Ishikawa (cell line): ENCODE measurements around the gene ZNF724.

ENCODE experiments used
- CEBPB ChIP-seq: IDR thresholded peaks from 2 replicates; pipeline ENCODE4 v1.6.1; 2012
- CREB1 ChIP-seq: IDR thresholded peaks from 2 replicates; pipeline ENCODE4 v1.6.1; 2012; ENCODE audit warnings: low read depth
- EGR1 ChIP-seq: IDR thresholded peaks from 2 replicates; pipeline ENCODE4 v1.6.1; 2012
- EP300 ChIP-seq: IDR thresholded peaks from 2 replicates; pipeline ENCODE4 v1.6.1; 2012; ENCODE audit warnings: borderline replicate concordance
- FOXM1 ChIP-seq: IDR thresholded peaks from 2 replicates; pipeline ENCODE4 v1.6.1; 2012; ENCODE audit warnings: low read depth, borderline replicate concordance
- MAX ChIP-seq: IDR thresholded peaks from 2 replicates; pipeline ENCODE4 v1.6.1; 2012
- NFIC ChIP-seq: IDR thresholded peaks from 2 replicates; pipeline ENCODE4 v1.6.1; 2012
- RAD21 ChIP-seq: IDR thresholded peaks from 2 replicates; pipeline ENCODE4 v1.6.1; 2012; ENCODE audit warnings: low read depth
- TAF1 ChIP-seq: IDR thresholded peaks from 2 replicates; pipeline ENCODE4 v1.6.1; 2012; ENCODE audit warnings: low read depth, mild to moderate bottlenecking
- TEAD4 ChIP-seq: IDR thresholded peaks from 2 replicates; pipeline ENCODE4 v1.6.1; 2012
- YY1 ChIP-seq: IDR thresholded peaks from 2 replicates; pipeline ENCODE4 v1.6.1; 2012; ENCODE audit warnings: low read depth
- ZBTB7A ChIP-seq: IDR thresholded peaks from 2 replicates; pipeline ENCODE4 v1.6.1; 2012; ENCODE audit warnings: low read depth
- TF ChIP-seq, protein P1 (sequence below): IDR thresholded peaks from 2 replicates; pipeline ENCODE4 v1.6.1; 2012; ENCODE audit warnings: low read depth, mild to moderate bottlenecking

GRCh38 chr19:23190341-23190740 is 59.9 kb downstream of the ZNF724 start:
- no peak for TF ChIP-seq CREB1
- TF ChIP-seq EP300 = no peak
- no peak for TF ChIP-seq EGR1
- TF ChIP-seq NFIC = no peak
- TF ChIP-seq TAF1 = no peak
- no peak for TF ChIP-seq MAX
- TF ChIP-seq YY1 = no peak
- no peak for TF ChIP-seq FOXM1
- TF ChIP-seq RAD21 = no peak
- no peak for TF ChIP-seq CEBPB
- TF ChIP-seq, protein P1, sequence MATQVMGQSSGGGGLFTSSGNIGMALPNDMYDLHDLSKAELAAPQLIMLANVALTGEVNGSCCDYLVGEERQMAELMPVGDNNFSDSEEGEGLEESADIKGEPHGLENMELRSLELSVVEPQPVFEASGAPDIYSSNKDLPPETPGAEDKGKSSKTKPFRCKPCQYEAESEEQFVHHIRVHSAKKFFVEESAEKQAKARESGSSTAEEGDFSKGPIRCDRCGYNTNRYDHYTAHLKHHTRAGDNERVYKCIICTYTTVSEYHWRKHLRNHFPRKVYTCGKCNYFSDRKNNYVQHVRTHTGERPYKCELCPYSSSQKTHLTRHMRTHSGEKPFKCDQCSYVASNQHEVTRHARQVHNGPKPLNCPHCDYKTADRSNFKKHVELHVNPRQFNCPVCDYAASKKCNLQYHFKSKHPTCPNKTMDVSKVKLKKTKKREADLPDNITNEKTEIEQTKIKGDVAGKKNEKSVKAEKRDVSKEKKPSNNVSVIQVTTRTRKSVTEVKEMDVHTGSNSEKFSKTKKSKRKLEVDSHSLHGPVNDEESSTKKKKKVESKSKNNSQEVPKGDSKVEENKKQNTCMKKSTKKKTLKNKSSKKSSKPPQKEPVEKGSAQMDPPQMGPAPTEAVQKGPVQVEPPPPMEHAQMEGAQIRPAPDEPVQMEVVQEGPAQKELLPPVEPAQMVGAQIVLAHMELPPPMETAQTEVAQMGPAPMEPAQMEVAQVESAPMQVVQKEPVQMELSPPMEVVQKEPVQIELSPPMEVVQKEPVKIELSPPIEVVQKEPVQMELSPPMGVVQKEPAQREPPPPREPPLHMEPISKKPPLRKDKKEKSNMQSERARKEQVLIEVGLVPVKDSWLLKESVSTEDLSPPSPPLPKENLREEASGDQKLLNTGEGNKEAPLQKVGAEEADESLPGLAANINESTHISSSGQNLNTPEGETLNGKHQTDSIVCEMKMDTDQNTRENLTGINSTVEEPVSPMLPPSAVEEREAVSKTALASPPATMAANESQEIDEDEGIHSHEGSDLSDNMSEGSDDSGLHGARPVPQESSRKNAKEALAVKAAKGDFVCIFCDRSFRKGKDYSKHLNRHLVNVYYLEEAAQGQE = no peak
- no peak for TF ChIP-seq ZBTB7A
- no peak for TF ChIP-seq TEAD4
